Stomach (tissue), 9 donors: ENCODE measurements around the gene GPC6. TPM values are rescaled to one million over a fixed set of nuclear protein-coding genes. Genes with fewer than 3 reads are reported as not detected.
"Not testable (repeated sequence)": the region's sequence is repeated elsewhere in the genome, so short reads cannot be mapped to it uniquely, and the experiment has no call there.

ENCODE experiments used
- DNase-seq, 2 donors: peaks; one replicate each; pipeline versions ENCODE4 v3.0.0 to v3.0.0-alpha.2; 2013 to 2019
- H3K27ac ChIP-seq, 5 donors: fragments of 200-600 bp in 4 of 5; sonication (generic) in 4 of 5; one replicate each; pipeline ENCODE4 v1.5.1; 2013 to 2019; ENCODE audit warnings: mild to moderate bottlenecking in 1 of 5, moderate library complexity in 1 of 5
- H3K27me3 ChIP-seq, 3 donors: fragments of 200-600 bp; sonication (generic); one replicate each; pipeline ENCODE4 v1.5.1; 2017 to 2019; ENCODE audit warnings: mixed run types in 1 of 3
- H3K36me3 ChIP-seq, 4 donors: fragments of 200-600 bp; sonication (generic); 1 replicate in 3 of 4; 2 replicates in 1 of 4; pipeline ENCODE4 v1.5.1; 2016 to 2019
- H3K4me1 ChIP-seq, 4 donors: fragments of 200-600 bp; sonication (generic); one replicate each; pipeline ENCODE4 v1.5.1; 2016 to 2019
- H3K4me3 ChIP-seq, 4 donors: fragments of 200-600 bp; sonication (generic) in 3 of 4; one replicate each; pipeline ENCODE4 v1.5.1; 2016 to 2019; ENCODE audit warnings: mild to moderate bottlenecking in 1 of 4
- H3K9me3 ChIP-seq, 4 donors: fragments of 200-600 bp; sonication (generic); one replicate each; pipeline ENCODE4 v1.5.1; 2016 to 2019
- CTCF ChIP-seq, 7 experiments: fragments of 450-650 bp in 4 of 7; fragments of 200-600 bp in 3 of 7; sonication (generic) in 3 of 7; IDR thresholded peaks; one replicate each; pipeline ENCODE4 v1.5.1; 2016 to 2019; ENCODE audit warnings: antibody characterized with exemption in 7 of 7, control low read depth in 2 of 7, mild to moderate bottlenecking in 1 of 7
- EP300 ChIP-seq: sonication (generic); formaldehyde crosslinking; IDR thresholded peaks from one replicate; pipeline ENCODE4 v1.6.1; 2017; ENCODE audit warnings: antibody characterized with exemption
- POLR2A ChIP-seq, 4 donors: fragments of 450-650 bp; IDR thresholded peaks; one replicate each; pipeline ENCODE4 v1.6.1; 2016; ENCODE audit warnings: antibody characterized with exemption in 4 of 4, control low read depth in 2 of 4, mild to moderate bottlenecking in 1 of 4, moderate library complexity in 1 of 4
- POLR2AphosphoS5 ChIP-seq, 3 donors: sonication (generic); formaldehyde crosslinking; IDR thresholded peaks; one replicate each; pipeline ENCODE4 v1.6.1; 2016; ENCODE audit warnings: antibody characterized with exemption in 3 of 3
- WGBS, 5 donors: extraction: QIAGEN DNeasy Blood & Tissue Kit in 3 of 5; methylation state at CpG; one replicate each; pipeline versions ENCODE4 v1.1.5 to v1.1.7; 2013 to 2018; 5-methylcytosine and 5-hydroxymethylcytosine counted together
- intact Hi-C: fragments of 100-400 bp; cut with DNase I; formaldehyde crosslinking; loops from one replicate; pipeline ENCODE4 v1.15.1; 2023; ENCODE audit warnings: low total_unique reads
- polyA plus RNA-seq, 3 donors: library from polyadenylated mRNA; stranded (reverse); fragments of 200-250 nt; gene quantifications; one replicate each; pipeline ENCODE4 v1.2.3, GENCODE V29; 2013
- total RNA-seq, 5 donors: library from RNA; depleted of rRNA; stranded (reverse); fragments of >200 nt; gene quantifications; one replicate each; pipeline versions ENCODE4 v1.1.0 to v1.2.3, GENCODE V29; 2014 to 2016
- donor health status: healthy with polysubstance abuse.
- donor health status: Bipolar disorder and iron deficiency.
- donor health status: healthy.

Gene GPC6
- total and polyA plus RNA-seq, 8 donors = 0.70 to 52.7 (median 5.6) TPM

- Histone ChIP-seq H3K9me3 (no peaks in the 10 kb centered on the region), H3K4me3 (no peak overlapping the region), H3K4me1 (no peaks in the 10 kb centered on the region), H3K27me3 (no peaks in the 10 kb centered on the region), H3K27ac (no peak overlapping the region), H3K36me3 (no peaks in the 10 kb centered on the region)
- intact Hi-C loops = no loop called here
- TF ChIP-seq POLR2AphosphoS5 (IDR thresholded peaks at IDR 0.05) (no peak), CTCF (IDR thresholded peaks at IDR 0.05) (no peak), EP300 (no peak), POLR2A (IDR thresholded peaks at IDR 0.05) (no peak)
- WGBS, 5 donors = 75 to 85% (median 83%) methylated on average over 4 of the region's 4 CpGs
- no peak for DNase-seq
Measured at GRCh38 chr13:93437081-93437480, 210.5 kb downstream of the GPC6 start.

GRCh38 chr13:93446238-93446637 is 219.6 kb downstream of the GPC6 start:
- Histone ChIP-seq H3K27me3 (no peaks in the 10 kb centered on the region), H3K4me3 (no peak overlapping the region), H3K27ac (no peak overlapping the region), H3K9me3 (peaks cover 0 to 6% (median 0%) of the 10 kb centered on the region in 4 donors), H3K4me1 (no peaks in the 10 kb centered on the region), H3K36me3 (no peaks in the 10 kb centered on the region)
- TF ChIP-seq POLR2AphosphoS5 (IDR thresholded peaks at IDR 0.05) = no peak
- TF ChIP-seq EP300 = no peak
- no peak for TF ChIP-seq POLR2A (IDR thresholded peaks at IDR 0.05)
- DNase-seq = no peak
- intact Hi-C loops = no loop called here
- WGBS, 5 donors = 51 to 66% (median 58%) methylated on average over 2 of the region's 2 CpGs

- no peaks in the 10 kb centered on the region for H3K4me1 ChIP-seq
- DNase-seq = no peak
- H3K9me3 ChIP-seq = peaks cover 0 to 6% (median 0%) of the 10 kb centered on the region in 4 donors
- H3K36me3 ChIP-seq = no peaks in the 10 kb centered on the region
- H3K27ac ChIP-seq = no peak overlapping the region
- no peak overlapping the region for H3K4me3 ChIP-seq
- intact Hi-C loops = no loop called here
- no peaks in the 10 kb centered on the region for H3K27me3 ChIP-seq
- TF ChIP-seq CTCF (IDR thresholded peaks at IDR 0.05) (no peak), EP300 (no peak)
Measured at GRCh38 chr13:93450191-93450621, 223.6 kb downstream of the GPC6 start.

GRCh38 chr13:93450761-93451160 is 224.2 kb downstream of the GPC6 start:
- intact Hi-C loops = no loop called here
- TF ChIP-seq EP300 = no peak
- TF ChIP-seq CTCF (IDR thresholded peaks at IDR 0.05) = no peak
- TF ChIP-seq POLR2AphosphoS5 (IDR thresholded peaks at IDR 0.05) = no peak
- TF ChIP-seq POLR2A (IDR thresholded peaks at IDR 0.05) = no peak
- no peaks in the 10 kb centered on the region for H3K27me3 ChIP-seq
- H3K4me3 ChIP-seq = no peak overlapping the region
- H3K36me3 ChIP-seq = no peaks in the 10 kb centered on the region
- no peak for DNase-seq
- H3K9me3 ChIP-seq = peaks cover 0 to 5% (median 0%) of the 10 kb centered on the region in 4 donors
- H3K27ac ChIP-seq = no peak overlapping the region
- no peaks in the 10 kb centered on the region for H3K4me1 ChIP-seq

GRCh38 chr13:93454676-93455235 is 228.1 kb downstream of the GPC6 start:
- H3K27me3 ChIP-seq, H3K36me3 ChIP-seq, intact Hi-C loops, H3K4me1 ChIP-seq, H3K27ac ChIP-seq, H3K9me3 ChIP-seq: not testable (repeated sequence)
- H3K4me3 ChIP-seq = peak overlapping the region in 1 of 4 donors; percentile 11
- WGBS, 5 donors = 59 to 97% (median 69%) methylated on average over 22 to 36 of the region's 36 CpGs
- DNase-seq = peak in 1 of 2 donors; percentile 59
